GM18909 (cell line): ENCODE data around the gene DPAGT1.
"Not testable (repeated sequence)": the region's sequence is repeated elsewhere in the genome, so short reads cannot be mapped to it uniquely, and the experiment has no call there.

Experiments used
- ATAC-seq: cut with Tn5 transposase; IDR thresholded peaks from one replicate; pipeline ENCODE4 v1.9.1; 2021; ENCODE audit warnings: mild to moderate bottlenecking; ENCODE audit not compliant: unreplicated experiment, poor library complexity

Gene DPAGT1

DNA sequence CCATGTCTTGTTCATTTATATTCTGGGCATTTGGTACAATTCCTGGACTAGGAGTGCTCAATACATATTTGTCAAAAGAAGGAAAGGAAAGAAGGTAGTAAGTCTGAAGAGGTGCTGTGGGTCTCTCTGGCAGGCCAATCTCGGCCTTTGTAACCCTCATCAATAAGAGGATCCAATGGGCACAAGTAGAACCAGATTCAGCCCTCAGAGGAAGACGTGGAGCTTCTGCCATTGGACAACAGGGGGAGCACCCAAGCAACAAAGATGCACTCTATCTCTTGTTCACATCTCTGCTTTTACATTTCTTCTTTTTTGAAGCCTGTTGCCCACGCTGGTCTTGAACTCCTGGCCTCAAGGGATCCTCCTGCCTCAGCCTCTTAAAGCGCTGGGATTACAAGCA, 36.3 kb downstream of the DPAGT1 start:
- no peak for ATAC-seq

DNA sequence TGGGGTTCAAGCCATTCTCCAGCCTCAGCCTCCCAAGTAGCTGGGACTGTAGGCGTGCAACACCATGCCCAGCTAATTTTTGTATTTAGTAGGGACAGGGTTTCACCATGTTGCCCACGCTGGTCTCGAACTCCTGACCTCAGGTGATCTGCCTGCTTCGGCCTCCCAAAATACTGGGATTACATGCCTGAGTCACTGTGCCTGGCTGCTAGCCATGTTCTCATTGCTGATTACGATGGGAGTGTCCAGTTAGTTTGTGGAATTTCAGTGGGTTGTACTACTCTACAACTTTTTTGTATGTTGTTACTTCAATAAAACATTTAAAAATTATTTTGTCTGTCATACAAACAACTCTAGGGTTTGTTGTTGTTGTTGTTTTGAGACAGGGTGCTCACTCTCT, 38.9 kb downstream of the DPAGT1 start:
- ATAC-seq, result no peak

DNA sequence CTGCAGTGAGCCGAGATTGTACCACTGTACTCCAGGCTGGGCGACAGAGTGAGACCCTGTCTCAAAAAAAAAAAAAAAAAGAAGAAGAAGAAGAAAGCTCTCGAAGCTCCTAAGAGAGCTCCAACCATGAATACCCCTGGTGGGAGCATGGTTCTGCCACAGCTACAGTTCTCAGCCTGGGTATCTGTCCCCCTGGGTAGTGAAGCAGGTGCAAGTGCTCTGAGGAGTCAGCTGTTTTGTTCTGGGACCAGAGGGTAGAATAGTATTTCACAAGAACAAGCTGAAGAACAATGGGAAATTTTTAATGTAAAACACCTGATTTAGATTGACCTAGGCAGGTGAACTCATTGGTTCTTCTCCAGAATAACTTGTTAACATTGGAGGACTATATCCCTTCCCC, 40.4 kb downstream of the DPAGT1 start:
- ATAC-seq, result no peak

DNA sequence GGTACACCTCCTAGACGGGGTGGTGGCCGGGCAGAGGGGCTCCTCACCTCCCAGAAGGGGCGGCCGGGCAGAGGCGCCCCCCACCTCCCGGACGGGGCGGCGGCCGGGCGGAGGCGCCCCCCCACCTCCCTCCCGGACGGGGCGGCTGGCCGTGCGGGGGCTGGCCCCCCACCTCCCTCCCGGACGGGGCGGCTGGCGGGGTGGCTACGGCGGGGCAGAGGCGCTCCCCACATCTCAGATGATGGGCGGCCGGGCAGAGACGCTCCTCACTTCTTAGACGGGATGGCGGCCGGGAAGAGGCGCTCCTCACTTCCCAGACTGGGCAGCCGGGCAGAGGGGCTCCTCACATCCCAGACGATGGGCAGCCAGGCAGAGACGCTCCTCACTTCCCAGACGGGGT, 42.5 kb downstream of the DPAGT1 start:
- ATAC-seq, result not testable (repeated sequence)

DNA sequence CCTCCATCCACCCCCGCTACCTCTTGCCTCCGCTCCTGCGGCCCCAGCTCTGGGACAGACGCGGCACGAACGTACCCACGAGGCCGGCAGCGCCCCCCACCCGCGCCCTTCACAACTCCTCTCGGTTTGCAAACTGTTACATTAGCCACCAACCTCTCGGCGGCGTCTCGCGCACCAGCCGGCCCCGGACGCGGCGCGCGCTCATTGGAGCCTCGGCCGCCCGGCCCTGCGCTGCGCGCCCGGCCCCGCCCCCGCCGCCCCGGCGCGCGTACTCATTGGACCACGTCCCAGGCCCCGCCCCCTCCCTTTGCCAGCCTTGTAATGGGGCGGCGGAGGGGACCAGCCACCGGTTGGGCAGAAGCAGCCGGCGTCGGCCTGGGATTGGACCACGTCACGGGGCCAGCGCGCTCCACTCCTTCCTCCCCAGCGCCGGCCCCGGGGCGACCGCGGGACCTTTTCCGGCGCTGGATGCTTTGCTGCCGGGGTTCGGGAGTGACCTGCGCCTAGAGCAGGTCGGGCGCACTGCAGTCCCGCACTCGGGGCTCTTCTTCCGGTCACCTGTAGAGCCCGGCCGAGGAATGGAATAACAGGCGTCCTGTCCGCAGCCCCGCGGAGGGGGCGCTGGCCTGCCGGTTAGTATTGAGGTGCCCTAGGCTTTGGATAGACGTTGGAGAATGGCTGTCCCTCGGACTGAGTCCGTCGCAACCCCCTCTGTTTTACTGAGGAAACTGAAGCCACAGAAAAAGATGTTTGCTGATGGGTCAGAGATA, 44.5 kb downstream of the DPAGT1 start, which contains the start of gene HYOU1:
HYOU1 (minus strand) TSS at position 206 of the 770 bp plus-strand sequence. CDS start 1,045 bp downstream, outside the sequence.
- peak; percentile 92 for ATAC-seq

DNA sequence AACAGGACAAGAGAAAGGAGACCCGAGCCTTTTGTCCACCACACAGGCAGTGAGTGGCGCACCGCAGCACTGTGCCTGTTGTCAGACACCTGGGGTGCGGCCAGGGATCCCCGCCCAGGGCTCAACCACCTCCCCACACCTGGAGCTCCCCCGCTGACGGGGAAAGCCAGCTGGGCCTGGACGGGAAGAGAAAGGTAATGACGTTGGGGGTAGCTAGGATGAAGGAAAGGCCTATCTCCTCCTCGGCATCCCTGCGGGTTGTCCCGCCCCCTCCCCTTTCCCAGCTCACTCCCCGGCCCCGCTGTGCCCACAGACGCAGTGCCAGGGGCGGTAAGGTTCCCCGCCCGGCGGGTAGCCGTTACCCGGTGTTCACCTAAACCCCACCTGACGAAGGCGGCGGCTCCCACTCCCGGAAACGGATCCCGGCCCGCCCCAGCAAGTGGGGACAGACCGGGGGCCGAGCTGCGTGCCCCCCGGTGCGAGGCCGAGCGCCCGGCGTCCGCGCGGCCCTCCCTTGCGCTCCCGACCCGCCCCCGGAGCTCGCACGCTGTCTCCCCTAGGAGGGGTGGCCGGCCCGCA, 45.1 kb downstream of the DPAGT1 start:
- no peak for ATAC-seq

DNA sequence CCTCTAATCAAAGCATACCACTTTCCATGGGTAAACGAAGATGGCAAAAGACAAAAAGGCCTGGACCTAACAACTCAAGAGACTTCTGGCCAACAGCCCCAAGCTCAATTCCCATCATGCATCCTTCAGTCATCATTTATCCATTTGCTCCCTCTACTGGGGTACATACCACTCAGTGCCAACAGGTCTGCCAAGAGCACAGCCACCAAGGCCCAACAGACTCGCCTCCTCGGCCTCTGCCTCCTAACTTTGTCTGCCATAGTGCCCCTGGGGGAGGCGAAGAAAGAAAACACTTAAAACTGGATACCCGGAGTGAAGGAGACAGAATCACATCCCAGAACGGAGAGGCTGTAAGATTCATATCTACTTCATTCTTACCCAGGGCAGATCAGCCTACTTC, 45.8 kb downstream of the DPAGT1 start:
- no peak for ATAC-seq

DNA sequence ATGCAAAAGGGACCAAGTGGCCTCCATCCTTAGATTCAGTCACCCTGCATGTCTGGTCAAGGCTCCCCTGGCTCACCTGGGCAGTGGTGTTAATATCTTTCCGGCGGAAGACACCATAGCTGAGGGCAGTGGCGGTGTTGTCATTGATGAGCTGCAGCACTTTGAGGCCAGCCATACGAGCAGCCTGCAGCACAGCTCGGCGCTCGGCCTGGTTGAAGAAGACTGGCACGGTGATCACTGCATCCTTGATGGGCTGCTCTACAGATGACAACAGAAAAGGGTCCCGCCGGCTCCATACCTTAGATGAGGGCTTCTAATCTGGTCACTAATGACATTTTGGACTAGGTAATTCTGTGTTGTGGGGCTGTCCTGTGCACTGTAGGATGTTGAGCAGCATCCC, 47.2 kb downstream of the DPAGT1 start:
- ATAC-seq, result no peak

DNA sequence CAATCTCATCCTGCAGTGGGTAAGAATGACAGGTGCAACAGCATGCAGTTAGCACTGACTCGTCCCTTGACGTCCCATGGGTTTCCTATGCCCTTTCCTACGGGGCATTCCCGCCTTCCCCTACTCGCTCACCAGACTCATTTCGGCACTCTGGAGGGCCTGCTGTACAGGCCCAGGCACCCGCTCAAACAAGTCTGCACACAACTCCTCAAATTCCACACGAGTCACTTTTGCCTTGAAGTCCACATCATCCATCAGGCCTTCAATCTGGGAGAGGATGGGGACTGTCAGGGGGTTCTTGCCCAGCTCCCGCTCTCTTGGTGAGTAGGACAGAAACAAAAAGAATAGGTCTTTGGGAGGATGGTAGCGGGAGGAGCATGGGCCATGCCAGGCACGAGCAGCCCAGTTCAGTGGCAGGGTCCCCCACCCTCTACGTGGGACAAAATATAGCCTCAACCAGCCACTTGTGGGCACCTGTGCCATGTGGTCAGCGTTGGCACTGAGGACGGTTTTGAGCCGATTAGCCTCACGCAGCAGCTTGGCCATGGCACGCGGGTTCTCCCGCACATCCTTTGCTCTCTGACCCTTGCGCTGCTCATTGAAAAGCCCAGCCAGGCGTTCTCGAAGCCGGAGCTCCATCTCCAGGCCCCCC, 49.4 kb downstream of the DPAGT1 start:
- no peak for ATAC-seq

DNA sequence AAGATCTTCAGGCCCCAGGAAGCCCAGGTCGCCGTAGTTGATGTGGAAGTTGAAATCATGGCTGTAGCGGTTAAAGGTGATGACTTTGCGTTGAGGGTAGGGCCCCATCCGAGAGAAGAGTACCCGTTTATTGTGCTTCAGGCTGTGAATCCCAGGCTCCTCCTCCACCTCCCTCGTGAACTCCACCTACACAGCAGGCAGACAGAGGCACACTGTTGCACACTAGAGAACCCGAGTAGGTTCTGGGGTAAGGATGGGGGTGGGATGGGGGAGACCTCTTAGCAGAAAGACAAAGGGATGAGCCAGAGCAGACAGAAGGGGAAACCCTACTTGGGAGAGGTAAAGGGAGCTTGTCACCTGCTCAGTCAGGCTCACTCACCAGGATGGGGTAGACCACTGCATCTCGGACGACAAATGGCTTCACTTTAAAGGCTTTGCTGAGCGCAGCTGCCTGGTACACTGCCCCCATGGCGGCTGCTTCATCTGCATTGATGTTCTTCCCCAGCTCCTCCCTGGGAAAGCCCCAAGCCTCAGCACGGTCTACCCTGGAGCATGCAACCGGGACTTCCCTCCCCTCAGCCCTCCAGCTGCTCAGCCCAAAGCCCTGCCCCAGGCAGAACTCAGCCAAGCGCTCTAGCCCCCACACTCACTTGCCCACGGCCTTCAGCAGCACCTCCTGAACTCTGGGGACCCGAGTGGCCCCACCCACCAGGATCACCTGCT, 50.1 kb downstream of the DPAGT1 start:
- peak; percentile 54 for ATAC-seq

DNA sequence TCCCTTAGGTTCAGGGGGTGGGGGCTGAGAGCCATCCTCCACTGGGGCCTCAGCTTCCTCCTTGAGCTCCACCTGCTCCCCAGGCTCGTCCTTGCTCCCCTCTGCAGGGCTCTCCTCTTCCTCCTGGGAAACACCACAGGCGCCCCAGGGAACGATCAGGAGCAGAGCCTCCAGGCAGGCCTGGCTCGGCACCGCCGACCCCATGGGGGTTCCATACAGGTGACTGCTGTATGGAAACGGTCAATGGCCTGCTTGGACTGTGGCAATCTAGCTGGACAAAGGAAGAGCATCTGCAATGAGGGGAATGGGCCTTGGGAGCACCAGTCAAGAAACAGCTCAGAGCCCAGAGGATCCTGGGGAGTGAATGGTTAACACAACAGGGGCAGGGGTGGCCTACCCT, 52.6 kb downstream of the DPAGT1 start:
- ATAC-seq, result no peak

DNA sequence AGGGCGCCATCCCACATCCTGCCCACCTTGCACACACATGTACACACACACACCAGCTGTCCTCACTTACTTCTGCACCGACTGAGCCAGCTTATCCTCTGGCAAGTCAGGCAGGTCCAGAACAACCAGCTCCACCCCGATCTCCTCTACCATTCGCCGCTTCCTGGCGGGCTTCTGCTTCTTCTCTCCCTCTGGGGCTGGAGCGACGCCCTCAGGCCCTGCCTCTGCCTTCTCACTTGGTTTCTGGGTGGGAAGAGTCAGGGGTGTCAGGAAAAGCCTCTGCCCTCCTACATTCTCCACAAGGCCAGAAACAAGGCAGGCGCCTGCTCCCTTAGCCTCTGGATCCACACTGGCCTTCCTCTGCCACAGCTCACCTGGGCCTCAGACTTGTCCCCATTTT, 53.0 kb downstream of the DPAGT1 start:
- ATAC-seq, result no peak

DNA sequence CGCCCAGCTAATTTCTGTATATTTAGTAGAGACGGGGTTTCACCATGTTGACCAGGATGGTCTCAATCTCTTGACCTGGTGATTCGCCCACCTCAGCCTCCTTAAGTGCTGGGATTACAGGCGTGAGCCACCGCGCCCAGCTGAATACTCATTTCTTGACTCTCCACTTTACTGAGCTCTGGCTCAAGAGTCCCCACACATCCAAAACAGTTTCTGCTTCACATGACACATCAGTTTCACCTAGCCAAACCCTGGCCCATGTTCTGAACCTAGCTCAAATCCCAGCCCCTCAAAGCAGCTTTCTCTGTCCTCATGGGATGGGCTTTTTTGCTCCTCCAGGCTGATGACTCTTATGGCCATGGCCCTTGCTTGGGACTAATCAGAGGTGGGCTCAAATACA, 54.4 kb downstream of the DPAGT1 start:
- no peak for ATAC-seq
